Stomach (tissue), 4 donors: ENCODE results near the gene C16orf96.

ENCODE experiments used
- EP300 ChIP-seq: sonication (generic); formaldehyde crosslinking; IDR thresholded peaks from one replicate; pipeline ENCODE4 v1.6.1; 2017; ENCODE audit warnings: antibody characterized with exemption
- POLR2A ChIP-seq, 4 donors: fragments of 450-650 bp; IDR thresholded peaks; one replicate each; pipeline ENCODE4 v1.6.1; 2016; ENCODE audit warnings: antibody characterized with exemption in 4 of 4, control low read depth in 2 of 4, mild to moderate bottlenecking in 1 of 4, moderate library complexity in 1 of 4
- POLR2AphosphoS5 ChIP-seq, 3 donors: sonication (generic); formaldehyde crosslinking; IDR thresholded peaks; one replicate each; pipeline ENCODE4 v1.6.1; 2016; ENCODE audit warnings: antibody characterized with exemption in 3 of 3
- TF ChIP-seq, protein P1 (sequence below), 7 experiments: fragments of 450-650 bp in 4 of 7; fragments of 200-600 bp in 3 of 7; sonication (generic) in 3 of 7; IDR thresholded peaks; one replicate each; pipeline ENCODE4 v1.5.1; 2016 to 2019; ENCODE audit warnings: antibody characterized with exemption in 7 of 7, control low read depth in 2 of 7, mild to moderate bottlenecking in 1 of 7

GRCh38 chr16:4636196-4636595, 80.1 kb downstream of the C16orf96 start:
- TF ChIP-seq POLR2AphosphoS5 (IDR thresholded peaks at IDR 0.05) (no peak), POLR2A (IDR thresholded peaks at IDR 0.05) (no peak), EP300 (no peak)
- TF ChIP-seq, protein P1, sequence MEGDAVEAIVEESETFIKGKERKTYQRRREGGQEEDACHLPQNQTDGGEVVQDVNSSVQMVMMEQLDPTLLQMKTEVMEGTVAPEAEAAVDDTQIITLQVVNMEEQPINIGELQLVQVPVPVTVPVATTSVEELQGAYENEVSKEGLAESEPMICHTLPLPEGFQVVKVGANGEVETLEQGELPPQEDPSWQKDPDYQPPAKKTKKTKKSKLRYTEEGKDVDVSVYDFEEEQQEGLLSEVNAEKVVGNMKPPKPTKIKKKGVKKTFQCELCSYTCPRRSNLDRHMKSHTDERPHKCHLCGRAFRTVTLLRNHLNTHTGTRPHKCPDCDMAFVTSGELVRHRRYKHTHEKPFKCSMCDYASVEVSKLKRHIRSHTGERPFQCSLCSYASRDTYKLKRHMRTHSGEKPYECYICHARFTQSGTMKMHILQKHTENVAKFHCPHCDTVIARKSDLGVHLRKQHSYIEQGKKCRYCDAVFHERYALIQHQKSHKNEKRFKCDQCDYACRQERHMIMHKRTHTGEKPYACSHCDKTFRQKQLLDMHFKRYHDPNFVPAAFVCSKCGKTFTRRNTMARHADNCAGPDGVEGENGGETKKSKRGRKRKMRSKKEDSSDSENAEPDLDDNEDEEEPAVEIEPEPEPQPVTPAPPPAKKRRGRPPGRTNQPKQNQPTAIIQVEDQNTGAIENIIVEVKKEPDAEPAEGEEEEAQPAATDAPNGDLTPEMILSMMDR (IDR thresholded peaks at IDR 0.05): no peak
